ENCODE results near the gene NAP1L1.

Gene NAP1L1

GRCh38 chr12:76029982-76030340 lies 54.5 kb downstream of the NAP1L1 start:
- peak overlapping the region; percentile 41 for H3K27ac ChIP-seq (ENCODE audit: low read length)
- H3K9me3 ChIP-seq (ENCODE audit: control insufficient read depth in 2 of 2, low read length in 2 of 2), result no peaks in the 10 kb centered on the region
- peak overlapping the region; percentile 96 for H3K4me3 ChIP-seq (ENCODE audit: low read length in 2 of 2)
- H3K9ac ChIP-seq (ENCODE audit: low read length in 2 of 2), result peak overlapping the region; percentile 71 to 88
- no peaks in the 10 kb centered on the region for H3K27me3 ChIP-seq (ENCODE audit: control insufficient read depth in 1 of 2, insufficient read depth in 2 of 2, low read length in 2 of 2)
- peaks cover 7% of the 10 kb centered on the region for H3K4me1 ChIP-seq (ENCODE audit: control insufficient read depth, insufficient read depth, low read length)
- no peaks in the 10 kb centered on the region for H3K36me3 ChIP-seq (ENCODE audit: control insufficient read depth in 2 of 2, insufficient read depth in 2 of 2, low read length in 2 of 2)

GRCh38 chr12:76028571-76029277 lies 55.8 kb downstream of the NAP1L1 start:
- Histone ChIP-seq H3K9ac (ENCODE audit: low read length in 2 of 2) (peak overlapping the region in 1 of 2 donors; percentile 59), H3K27ac (ENCODE audit: low read length) (no peak overlapping the region)

GRCh38 chr12:76026643-76027063 lies 57.8 kb downstream of the NAP1L1 start:
- H3K4me1 ChIP-seq (ENCODE audit: control insufficient read depth, insufficient read depth, low read length), result peaks cover 4% of the 10 kb centered on the region
- no peak overlapping the region for H3K4me3 ChIP-seq (ENCODE audit: low read length in 2 of 2)
- H3K27me3 ChIP-seq (ENCODE audit: control insufficient read depth in 1 of 2, insufficient read depth in 2 of 2, low read length in 2 of 2), result no peaks in the 10 kb centered on the region
- no peaks in the 10 kb centered on the region for H3K36me3 ChIP-seq (ENCODE audit: control insufficient read depth in 2 of 2, insufficient read depth in 2 of 2, low read length in 2 of 2)
- H3K27ac ChIP-seq (ENCODE audit: low read length), result no peak overlapping the region
- H3K9me3 ChIP-seq (ENCODE audit: control insufficient read depth in 2 of 2, low read length in 2 of 2), result no peaks in the 10 kb centered on the region
- no peak overlapping the region for H3K9ac ChIP-seq (ENCODE audit: low read length in 2 of 2)

More at GRCh38 chr12:76028571-76029277, 55.8 kb downstream of the NAP1L1 start:
- Histone ChIP-seq H3K4me3 (ENCODE audit: low read length in 2 of 2) (peak overlapping the region; percentile 45 to 96), H3K9me3 (ENCODE audit: control insufficient read depth in 2 of 2, low read length in 2 of 2) (no peaks in the 10 kb centered on the region), H3K36me3 (ENCODE audit: control insufficient read depth in 2 of 2, insufficient read depth in 2 of 2, low read length in 2 of 2) (no peaks in the 10 kb centered on the region), H3K27me3 (ENCODE audit: control insufficient read depth in 1 of 2, insufficient read depth in 2 of 2, low read length in 2 of 2) (no peaks in the 10 kb centered on the region), H3K4me1 (ENCODE audit: control insufficient read depth, insufficient read depth, low read length) (peaks cover 7% of the 10 kb centered on the region)

- Histone ChIP-seq H3K9ac (ENCODE audit: low read length in 2 of 2) (no peak overlapping the region), H3K4me3 (ENCODE audit: low read length in 2 of 2) (no peak overlapping the region), H3K4me1 (ENCODE audit: control insufficient read depth, insufficient read depth, low read length) (peaks cover 2% of the 10 kb centered on the region), H3K36me3 (ENCODE audit: control insufficient read depth in 2 of 2, insufficient read depth in 2 of 2, low read length in 2 of 2) (no peaks in the 10 kb centered on the region), H3K27ac (ENCODE audit: low read length) (no peak overlapping the region), H3K9me3 (ENCODE audit: control insufficient read depth in 2 of 2, low read length in 2 of 2) (no peaks in the 10 kb centered on the region), H3K27me3 (ENCODE audit: control insufficient read depth in 1 of 2, insufficient read depth in 2 of 2, low read length in 2 of 2) (no peaks in the 10 kb centered on the region)
Measured at GRCh38 chr12:76025601-76026575, 58.6 kb downstream of the NAP1L1 start.

GRCh38 chr12:76024942-76025600 lies 59.4 kb downstream of the NAP1L1 start:
- Histone ChIP-seq H3K27me3 (ENCODE audit: control insufficient read depth in 1 of 2, insufficient read depth in 2 of 2, low read length in 2 of 2) (no peaks in the 10 kb centered on the region), H3K4me1 (ENCODE audit: control insufficient read depth, insufficient read depth, low read length) (peaks cover 2% of the 10 kb centered on the region), H3K4me3 (ENCODE audit: low read length in 2 of 2) (no peak overlapping the region), H3K36me3 (ENCODE audit: control insufficient read depth in 2 of 2, insufficient read depth in 2 of 2, low read length in 2 of 2) (no peaks in the 10 kb centered on the region), H3K9me3 (ENCODE audit: control insufficient read depth in 2 of 2, low read length in 2 of 2) (no peaks in the 10 kb centered on the region), H3K27ac (ENCODE audit: low read length) (no peak overlapping the region), H3K9ac (ENCODE audit: low read length in 2 of 2) (no peak overlapping the region)

GRCh38 chr12:76024102-76024781 lies 60.2 kb downstream of the NAP1L1 start:
- Histone ChIP-seq H3K27me3 (ENCODE audit: control insufficient read depth in 1 of 2, insufficient read depth in 2 of 2, low read length in 2 of 2) (no peaks in the 10 kb centered on the region), H3K9me3 (ENCODE audit: control insufficient read depth in 2 of 2, low read length in 2 of 2) (no peaks in the 10 kb centered on the region), H3K4me1 (ENCODE audit: control insufficient read depth, insufficient read depth, low read length) (peaks cover 2% of the 10 kb centered on the region), H3K27ac (ENCODE audit: low read length) (no peak overlapping the region), H3K4me3 (ENCODE audit: low read length in 2 of 2) (no peak overlapping the region), H3K9ac (ENCODE audit: low read length in 2 of 2) (no peak overlapping the region), H3K36me3 (ENCODE audit: control insufficient read depth in 2 of 2, insufficient read depth in 2 of 2, low read length in 2 of 2) (no peaks in the 10 kb centered on the region)

GRCh38 chr12:76023069-76023690 lies 61.3 kb downstream of the NAP1L1 start:
- Histone ChIP-seq H3K27ac (ENCODE audit: low read length) (no peak overlapping the region), H3K4me1 (ENCODE audit: control insufficient read depth, insufficient read depth, low read length) (peaks cover 2% of the 10 kb centered on the region), H3K9me3 (ENCODE audit: control insufficient read depth in 2 of 2, low read length in 2 of 2) (no peaks in the 10 kb centered on the region), H3K4me3 (ENCODE audit: low read length in 2 of 2) (no peak overlapping the region), H3K9ac (ENCODE audit: low read length in 2 of 2) (no peak overlapping the region), H3K36me3 (ENCODE audit: control insufficient read depth in 2 of 2, insufficient read depth in 2 of 2, low read length in 2 of 2) (no peaks in the 10 kb centered on the region), H3K27me3 (ENCODE audit: control insufficient read depth in 1 of 2, insufficient read depth in 2 of 2, low read length in 2 of 2) (no peaks in the 10 kb centered on the region)

GRCh38 chr12:76022506-76022905 lies 62.0 kb downstream of the NAP1L1 start:
- Histone ChIP-seq H3K9ac (ENCODE audit: low read length in 2 of 2) (no peak overlapping the region), H3K27me3 (ENCODE audit: control insufficient read depth in 1 of 2, insufficient read depth in 2 of 2, low read length in 2 of 2) (no peaks in the 10 kb centered on the region), H3K9me3 (ENCODE audit: control insufficient read depth in 2 of 2, low read length in 2 of 2) (no peaks in the 10 kb centered on the region), H3K27ac (ENCODE audit: low read length) (no peak overlapping the region), H3K36me3 (ENCODE audit: control insufficient read depth in 2 of 2, insufficient read depth in 2 of 2, low read length in 2 of 2) (no peaks in the 10 kb centered on the region), H3K4me3 (ENCODE audit: low read length in 2 of 2) (no peak overlapping the region), H3K4me1 (ENCODE audit: control insufficient read depth, insufficient read depth, low read length) (peaks cover 2% of the 10 kb centered on the region)

GRCh38 chr12:76020731-76021672 lies 63.5 kb downstream of the NAP1L1 start:
- no peaks in the 10 kb centered on the region for H3K9me3 ChIP-seq (ENCODE audit: control insufficient read depth in 2 of 2, low read length in 2 of 2)
- peaks cover 2% of the 10 kb centered on the region for H3K4me1 ChIP-seq (ENCODE audit: control insufficient read depth, insufficient read depth, low read length)
- H3K27ac ChIP-seq (ENCODE audit: low read length), result no peak overlapping the region
- H3K9ac ChIP-seq (ENCODE audit: low read length in 2 of 2), result peak overlapping the region in 1 of 2 donors; percentile 3
- H3K36me3 ChIP-seq (ENCODE audit: control insufficient read depth in 2 of 2, insufficient read depth in 2 of 2, low read length in 2 of 2), result no peaks in the 10 kb centered on the region
- H3K27me3 ChIP-seq (ENCODE audit: control insufficient read depth in 1 of 2, insufficient read depth in 2 of 2, low read length in 2 of 2), result no peaks in the 10 kb centered on the region
- H3K4me3 ChIP-seq (ENCODE audit: low read length in 2 of 2), result no peak overlapping the region
